GM12878 (cell line): ENCODE data around the gene HSPA1B. TPM values are rescaled to one million over a fixed set of nuclear protein-coding genes. Genes with fewer than 3 reads are reported as not detected.
"Not testable (repeated sequence)": the region's sequence is repeated elsewhere in the genome, so short reads cannot be mapped to it uniquely, and the experiment has no call there.

Experiments
- ATAC-seq: fragments of 200-7000 bp; cut with Tn5 transposase; 3 replicates; pipeline ENCODE4 v1.9.1; 2020; ENCODE audit warnings: mild to moderate bottlenecking, moderate library complexity
- BruUV-seq: library from RNA; stranded (reverse); fragments of 400-500 nt; replicated peaks from 2 replicates; lab custom pipeline; 2021; lab: Mats Ljungman, UMichigan
- CTCF ChIA-PET: fragments of 300-600 bp; sonication (Branson Sonifier 250); formaldehyde crosslinking; extraction: SDS; loops from one replicate; lab custom pipeline; 2021; ENCODE audit warnings: inconsistent platforms; lab: Yijun Ruan, JAX
- POLR2A ChIA-PET: fragments of 350-600 bp; formaldehyde crosslinking; extraction: SDS; loops from one replicate; lab custom pipeline; 2021; ENCODE audit warnings: inconsistent platforms; lab: Charles Lee
- RAD21 ChIA-PET: fragments of 300-600 bp; sonication (Branson Sonifier 250); formaldehyde crosslinking; loops from one replicate; lab custom pipeline; 2023; ENCODE audit warnings: antibody characterized with exemption; ENCODE audit not compliant: unreplicated experiment; lab: Charles Lee
- SMC1A ChIA-PET: fragments of 300-600 bp; sonication (Branson Sonifier 250); formaldehyde crosslinking; loops from one replicate; lab custom pipeline; 2023; ENCODE audit not compliant: unreplicated experiment, uncharacterized antibody; lab: Charles Lee
- DNase-seq: peaks from one replicate; pipeline ENCODE4 v3.0.0-alpha.2; 2011; ENCODE audit warnings: low read depth, low spot score
- FAIRE-seq: peaks from 3 replicates; lab custom pipeline; 2011; peaks lifted over from hg19 to GRCh38; lab: Jason Lieb, UNC
- H2AFZ ChIP-seq: 2 replicates; pipeline ENCODE4 v1.6.0; 2011; ENCODE audit warnings: low read depth, low read length, control low read depth; ENCODE audit not compliant: control insufficient read depth
- H3K27ac ChIP-seq: 2 replicates; pipeline ENCODE4 v1.5.1; 2011; ENCODE audit warnings: control low read depth; ENCODE audit not compliant: control insufficient read depth, insufficient read depth
- H3K27me3 ChIP-seq, 2 experiments: replicated peaks in 1 of 2; 2 replicates each; pipeline versions ENCODE4 v1.6.0 to v1.6.1; 2011; ENCODE audit warnings: low read length in 1 of 2; ENCODE audit not compliant: control insufficient read depth in 2 of 2, insufficient read depth in 2 of 2
- H3K36me3 ChIP-seq, 2 experiments: 2 replicates each; pipeline ENCODE4 v1.5.1; 2011; ENCODE audit warnings: low read length in 1 of 2; ENCODE audit not compliant: control insufficient read depth in 2 of 2, insufficient read depth in 2 of 2
- H3K4me1 ChIP-seq: 2 replicates; pipeline ENCODE4 v1.6.1; 2011; ENCODE audit warnings: mild to moderate bottlenecking, low read length, moderate library complexity, mixed read lengths; ENCODE audit not compliant: control insufficient read depth, insufficient read depth
- H3K4me2 ChIP-seq: 2 replicates; pipeline ENCODE4 v1.6.0; 2011; ENCODE audit warnings: control low read depth; ENCODE audit not compliant: control insufficient read depth, insufficient read depth
- H3K4me3 ChIP-seq: fragments of 200-600 bp; sonication (generic); 2 replicates; pipeline ENCODE4 v1.5.1; 2016
- H3K79me2 ChIP-seq: 2 replicates; pipeline ENCODE4 v1.6.0; 2011; ENCODE audit warnings: low read length; ENCODE audit not compliant: control insufficient read depth, insufficient read depth
- H3K9ac ChIP-seq: 2 replicates; pipeline ENCODE4 v1.8.0; 2011; ENCODE audit warnings: low read length, control low read depth, mixed read lengths; ENCODE audit not compliant: control insufficient read depth, insufficient read depth
- H3K9me3 ChIP-seq: replicated peaks from 3 replicates; pipeline ENCODE4 v1.5.1; 2011; ENCODE audit warnings: mild to moderate bottlenecking, low read length; ENCODE audit not compliant: control insufficient read depth, insufficient read depth
- H4K20me1 ChIP-seq: 2 replicates; pipeline ENCODE4 v1.6.0; 2011; ENCODE audit not compliant: control insufficient read depth, insufficient read depth
- ATF7 ChIP-seq: fragments of 450-650 bp; IDR thresholded peaks from 2 replicates; pipeline ENCODE4 v1.6.1; 2016; ENCODE audit warnings: low read depth, mild to moderate bottlenecking
- CBX3 ChIP-seq: fragments of 200-600 bp; sonication (generic); IDR thresholded peaks from 2 replicates; pipeline ENCODE4 v1.6.1; 2016; ENCODE audit warnings: low read depth, borderline replicate concordance
- CREM ChIP-seq: IDR thresholded peaks from 2 replicates; pipeline ENCODE4 v1.6.1; 2014; ENCODE audit warnings: antibody characterized with exemption, low read depth
- MEF2A ChIP-seq: IDR thresholded peaks from 2 replicates; pipeline ENCODE4 v1.6.1; 2011; ENCODE audit warnings: low read depth, mild to moderate bottlenecking, low read length, moderate library complexity; ENCODE audit not compliant: insufficient read depth
- MXI1 ChIP-seq: fragments of 150-350 bp; IDR thresholded peaks from 2 replicates; pipeline ENCODE4 v1.6.1; 2011; ENCODE audit warnings: low read depth, mild to moderate bottlenecking, inconsistent platforms, low read length, improper control_type of control experiment
- PML ChIP-seq: IDR thresholded peaks from 2 replicates; pipeline ENCODE4 v1.6.1; 2012; ENCODE audit warnings: low read length, inconsistent platforms
- POLR2A ChIP-seq: IDR thresholded peaks from 2 replicates; pipeline ENCODE4 v1.6.1; 2011; ENCODE audit warnings: low read depth, mild to moderate bottlenecking, low read length
- SIN3A ChIP-seq: IDR thresholded peaks from 2 replicates; pipeline ENCODE4 v1.6.1; 2012; ENCODE audit warnings: low read depth, low read length, improper control_type of control experiment
- SMAD5 ChIP-seq: IDR thresholded peaks from 2 replicates; pipeline ENCODE4 v1.6.1; 2016; ENCODE audit warnings: antibody characterized with exemption, low read depth
- SREBF1 ChIP-seq: IDR thresholded peaks from 2 replicates; pipeline ENCODE4 v1.6.1; 2012; ENCODE audit warnings: mild to moderate bottlenecking, low read length
- SUZ12 ChIP-seq: fragments of 200-600 bp; sonication (generic); IDR thresholded peaks from one replicate; pipeline ENCODE4 v1.6.1; 2018; ENCODE audit warnings: antibody characterized with exemption, mild to moderate bottlenecking; ENCODE audit not compliant: unreplicated experiment
- WRNIP1 ChIP-seq: IDR thresholded peaks from 2 replicates; pipeline ENCODE4 v1.6.1; 2011; ENCODE audit warnings: low read depth, low read length, improper control_type of control experiment, borderline replicate concordance
- YBX1 ChIP-seq: fragments of 450-650 bp; IDR thresholded peaks from 2 replicates; pipeline ENCODE4 v1.6.1; 2016; ENCODE audit warnings: antibody characterized with exemption
- WGBS: methylation state at CpG from one replicate; pipeline ENCODE4 v1.1.6; 2016; ENCODE audit warnings: low lambda C conversion rate; ENCODE audit not compliant: insufficient replicate concordance, insufficient coverage; ENCODE audit errors: missing lambda C conversion rate; 5-methylcytosine and 5-hydroxymethylcytosine counted together
- in situ Hi-C: fragments of 300-500 bp; cut with MboI; formaldehyde crosslinking; loops from 9 replicates; pipeline ENCODE4 v1.14.3; 2018; ENCODE audit warnings: mixed read lengths
- intact Hi-C: fragments of 100-400 bp; cut with micrococcal nuclease; formaldehyde crosslinking; loops from one replicate; pipeline ENCODE4 v1.14.2; 2022; ENCODE audit not compliant: unreplicated experiment
- polyA plus RNA-seq, 11 experiments: library from polyadenylated mRNA; depleted of rRNA in 4 of 11; unstranded in 6 of 11; stranded (reverse) in 5 of 11; fragments of >200 nt; fragmentation: Nextera tagmentation in 4 of 11; fragmentation: Illumina TruSeq in 1 of 11; extraction: Ambion mirVana in 4 of 11; extraction: Trizol in 1 of 11; gene quantifications; 1 replicate in 1 of 11; 2 replicates in 10 of 11; pipeline versions ENCODE4 v1.2.1 to v1.2.3, GENCODE V29; 2011 to 2016; ENCODE audit warnings: inconsistent platforms in 2 of 11, missing spikeins in 2 of 11, low read depth in 1 of 11
- total RNA-seq, 4 experiments: library from RNA; depleted of rRNA in 3 of 4; stranded (reverse); fragments of >200 nt in 3 of 4; fragmentation: Illumina TruSeq in 1 of 4; extraction: Trizol in 1 of 4; gene quantifications; 2 replicates each; pipeline versions ENCODE4 v1.2.1 to v1.2.3, GENCODE V29; 2013 to 2021
- TF ChIP-seq, protein P1 (sequence below): fragments of 450-650 bp; IDR thresholded peaks from 2 replicates; pipeline ENCODE4 v1.6.1; 2016; ENCODE audit warnings: mild to moderate bottlenecking

The HSPA1B gene
- total and polyA plus RNA-seq, 10 of the 15 experiments (the other 5 are each of a cell fraction or from before 2014, with no cell fraction given): 0.11 to 40.5 (median 12.8) TPM

DNA sequence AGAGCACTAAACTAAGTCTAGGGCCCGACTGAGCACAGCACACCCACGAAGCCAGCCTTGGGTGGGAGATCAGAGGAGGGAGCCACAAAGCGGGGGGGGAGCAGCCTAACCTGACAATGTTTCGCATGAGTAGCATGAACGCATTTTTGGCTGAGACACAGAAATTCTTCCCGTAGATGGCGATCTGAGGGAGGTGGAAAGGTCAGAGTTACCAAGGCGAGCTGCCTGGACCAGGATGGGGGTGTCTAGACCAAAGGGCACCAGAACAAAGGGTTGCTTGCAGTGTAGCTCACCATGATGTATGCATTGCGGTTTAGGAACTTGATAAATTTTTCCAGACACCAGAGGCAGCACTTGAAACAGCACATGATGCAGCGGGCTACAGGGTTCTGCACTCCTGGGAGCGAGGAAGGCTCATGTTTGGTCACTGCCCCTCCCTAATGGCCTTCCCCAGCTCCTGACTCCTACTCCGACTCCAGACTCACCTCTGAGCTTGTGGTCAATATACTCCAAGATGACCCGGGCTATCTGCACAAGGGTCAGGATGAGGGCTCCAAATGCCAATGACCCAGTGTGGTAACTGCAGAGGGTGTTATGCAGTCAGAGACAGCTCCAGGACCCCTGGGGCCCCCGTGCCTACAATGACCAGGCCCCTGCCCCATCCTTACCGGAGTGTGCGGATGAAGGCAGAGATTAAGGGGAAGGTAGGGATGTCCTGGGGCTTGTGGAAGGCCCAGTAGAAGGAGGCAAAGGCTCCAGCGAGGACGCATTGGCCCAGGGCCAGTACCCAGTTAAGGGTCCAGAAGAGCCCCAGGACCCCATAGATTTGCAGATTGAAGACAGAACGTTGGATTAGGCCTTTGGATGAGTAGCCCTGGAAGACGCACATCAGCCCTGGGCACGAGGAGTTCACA, 37.9 kb downstream of the HSPA1B start:
- Histone ChIP-seq H3K4me2 (no peak overlapping the region), H3K27ac (no peak overlapping the region), H3K4me1 (peaks cover 11% of the 10 kb centered on the region), H2AFZ (no peak overlapping the region), H3K27me3 (no peaks in the 10 kb centered on the region), H4K20me1 (no peaks in the 10 kb centered on the region), H3K4me3 (no peak overlapping the region), H3K36me3 (no peaks in the 10 kb centered on the region), H3K79me2 (no peaks in the 10 kb centered on the region; the same call in 1 of the 2 replicates), H3K9ac (no peak overlapping the region), H3K9me3 (no peaks in the 10 kb centered on the region)
- ChIA-PET SMC1A (interaction anchor here (1.9 kb wide), 1 partner anchor 95 kb away, joined by 5 read pairs; no protein-coding TSS in a partner anchor), RAD21 (no interaction called here), POLR2A (no interaction called here), CTCF (interaction anchor here (0.8 to 1.9 kb wide), 3 partner anchors 9 to 24 kb away, joined by 3 to 8 read pairs (median 4); no protein-coding TSS in a partner anchor)
- no TSS peak for BruUV-seq
- in situ Hi-C loops: no loop called here
- DNase-seq: no peak
- intact Hi-C loops: no loop called here
- FAIRE-seq: no peak
- no peak for ATAC-seq
- no peak for TF ChIP-seq CREM
- no peak for TF ChIP-seq SREBF1
- no peak for TF ChIP-seq PML
- TF ChIP-seq, protein P1, sequence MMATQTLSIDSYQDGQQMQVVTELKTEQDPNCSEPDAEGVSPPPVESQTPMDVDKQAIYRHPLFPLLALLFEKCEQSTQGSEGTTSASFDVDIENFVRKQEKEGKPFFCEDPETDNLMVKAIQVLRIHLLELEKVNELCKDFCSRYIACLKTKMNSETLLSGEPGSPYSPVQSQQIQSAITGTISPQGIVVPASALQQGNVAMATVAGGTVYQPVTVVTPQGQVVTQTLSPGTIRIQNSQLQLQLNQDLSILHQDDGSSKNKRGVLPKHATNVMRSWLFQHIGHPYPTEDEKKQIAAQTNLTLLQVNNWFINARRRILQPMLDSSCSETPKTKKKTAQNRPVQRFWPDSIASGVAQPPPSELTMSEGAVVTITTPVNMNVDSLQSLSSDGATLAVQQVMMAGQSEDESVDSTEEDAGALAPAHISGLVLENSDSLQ: no peak
- no peak for TF ChIP-seq YBX1
- TF ChIP-seq MEF2A: no peak
- TF ChIP-seq POLR2A: no peak
- no peak for TF ChIP-seq CBX3
- no peak for TF ChIP-seq ATF7
- no peak for TF ChIP-seq SIN3A
- no peak for TF ChIP-seq SUZ12
- no peak for TF ChIP-seq SMAD5
- TF ChIP-seq MXI1: no peak
- no peak for TF ChIP-seq WRNIP1
- WGBS: 76% methylated on average over 21 of the region's 21 CpGs

DNA sequence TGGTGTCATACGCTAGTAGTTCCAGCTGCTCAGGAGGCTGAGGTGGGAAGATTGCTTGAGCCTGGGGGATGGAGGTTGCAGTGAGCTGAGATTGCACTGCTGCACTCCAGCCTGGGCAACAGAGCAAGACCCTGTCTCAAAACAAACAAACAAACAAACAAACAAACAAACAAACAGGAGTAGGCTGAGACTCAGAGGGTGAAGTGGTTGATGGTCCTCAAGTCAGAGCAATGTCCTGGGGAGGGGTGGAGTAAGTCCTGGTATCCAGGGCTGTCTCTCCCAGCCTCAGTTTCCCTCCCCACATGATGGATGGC, 41.1 kb downstream of the HSPA1B start:
- H3K4me2 ChIP-seq, BruUV-seq, FAIRE-seq, ATAC-seq, H3K27me3 ChIP-seq, H4K20me1 ChIP-seq, H3K9ac ChIP-seq, H3K79me2 ChIP-seq, POLR2A ChIA-PET, H3K36me3 ChIP-seq, H3K27ac ChIP-seq, DNase-seq, intact Hi-C loops, H3K9me3 ChIP-seq, H2AFZ ChIP-seq, H3K4me3 ChIP-seq, in situ Hi-C loops, H3K4me1 ChIP-seq: not testable (repeated sequence)
- WGBS: 100% methylated on average over 1 of the region's 1 CpG
- ChIA-PET RAD21 (interaction anchor here (0.6 kb wide), 1 partner anchor 316 kb away, joined by 7 read pairs; no protein-coding TSS in a partner anchor), SMC1A (interaction anchor here (1.1 kb wide), 1 partner anchor 325 kb away, joined by 4 read pairs; no protein-coding TSS in a partner anchor), CTCF (interaction anchor here (1.4 to 1.6 kb wide), 2 partner anchors 77 kb away, joined by 3 to 5 read pairs; partner anchors contain the start of gene CFB)
